HepG2 (cell line): ENCODE measurements around the gene PACS2. TPM values are rescaled to one million over a fixed set of nuclear protein-coding genes. Genes with fewer than 3 reads are reported as not detected.

Source experiments
- AGO2 ChIP-seq: fragments of 200-400 bp; formaldehyde crosslinking; optimal IDR thresholded peaks from 2 replicates; pipeline ENCODE3; 2017; ENCODE audit warnings: mild to moderate bottlenecking, low read depth, low read length, moderate library complexity
- CEBPG ChIP-seq: IDR thresholded peaks from 2 replicates; pipeline ENCODE4 v1.6.1; 2016
- FLYWCH1 ChIP-seq: sonication (generic); formaldehyde crosslinking; IDR thresholded peaks from 2 replicates; pipeline ENCODE4 v1.8.1; 2023; ENCODE audit warnings: mild to moderate bottlenecking, missing genetic modification reagents
- FOXA1 ChIP-seq, 2 experiments: fragments of 450-650 bp in 1 of 2; sonication (generic) in 1 of 2; formaldehyde crosslinking in 1 of 2; IDR thresholded peaks; 2 replicates each; pipeline versions ENCODE4 v1.4.0 to v1.6.1; 2016 to 2020; ENCODE audit warnings: missing genetic modification reagents in 1 of 2
- GTF3A ChIP-seq: sonication (generic); formaldehyde crosslinking; conservative IDR thresholded peaks from 2 replicates; pipeline ENCODE4 v1.4.0; 2020; ENCODE audit warnings: mild to moderate bottlenecking, missing genetic modification reagents
- HHEX ChIP-seq: IDR thresholded peaks from 2 replicates; pipeline ENCODE4 v1.6.1; 2016; ENCODE audit warnings: control low read depth
- HNRNPH1 ChIP-seq: fragments of 200-400 bp; formaldehyde crosslinking; optimal IDR thresholded peaks from 2 replicates; pipeline ENCODE3; 2017; ENCODE audit warnings: mild to moderate bottlenecking, low read depth, low read length
- HOXD1 ChIP-seq: sonication (generic); formaldehyde crosslinking; IDR thresholded peaks from 2 replicates; pipeline ENCODE4 v1.5.0; 2020; ENCODE audit warnings: missing genetic modification reagents
- JUND ChIP-seq: sonication (generic); formaldehyde crosslinking; IDR thresholded peaks from 2 replicates; pipeline ENCODE4 v1.8.0; 2022; ENCODE audit warnings: mild to moderate bottlenecking, missing genetic modification reagents
- KMT2A ChIP-seq: sonication (generic); formaldehyde crosslinking; IDR thresholded peaks from 2 replicates; pipeline ENCODE4 v1.4.0; 2020; ENCODE audit warnings: missing genetic modification reagents
- LCORL ChIP-seq, 2 experiments: fragments of 450-650 bp in 1 of 2; sonication (generic) in 1 of 2; formaldehyde crosslinking in 1 of 2; IDR thresholded peaks; 2 replicates each; pipeline versions ENCODE4 v1.5.0 to v1.6.1; 2017 to 2020; ENCODE audit warnings: antibody characterized with exemption in 1 of 2, missing genetic modification reagents in 1 of 2
- MTF2 ChIP-seq: sonication (generic); formaldehyde crosslinking; IDR thresholded peaks from 2 replicates; pipeline ENCODE4 v1.5.0; 2020; ENCODE audit warnings: missing genetic modification reagents, borderline replicate concordance
- NR2F6 ChIP-seq, 2 experiments: IDR thresholded peaks; 2 replicates each; pipeline ENCODE4 v1.6.1; 2016; ENCODE audit warnings: antibody characterized with exemption in 1 of 2, mild to moderate bottlenecking in 1 of 2
- PRMT3 ChIP-seq: sonication (generic); formaldehyde crosslinking; IDR thresholded peaks from 2 replicates; pipeline ENCODE4 v1.8.1; 2022; ENCODE audit warnings: low read depth, mild to moderate bottlenecking, moderate library complexity, missing genetic modification reagents, borderline replicate concordance
- RXRA ChIP-seq: sonication (generic); formaldehyde crosslinking; IDR thresholded peaks from 2 replicates; pipeline ENCODE4 v1.5.1; 2020; ENCODE audit warnings: missing genetic modification reagents
- RXRB ChIP-seq: IDR thresholded peaks from 2 replicates; pipeline ENCODE4 v1.6.1; 2016; ENCODE audit warnings: borderline replicate concordance, missing genetic modification reagents, missing compliant biosample characterization
- SP4 ChIP-seq: sonication (generic); formaldehyde crosslinking; IDR thresholded peaks from 2 replicates; pipeline ENCODE4 v1.8.1; 2023; ENCODE audit warnings: mild to moderate bottlenecking, missing genetic modification reagents
- TEAD3 ChIP-seq: optimal IDR thresholded peaks from 2 replicates; pipeline ENCODE3; 2016; ENCODE audit warnings: borderline replicate concordance
- ZFX ChIP-seq: sonication (generic); formaldehyde crosslinking; IDR thresholded peaks from 2 replicates; pipeline ENCODE4 v1.4.0; 2020; ENCODE audit warnings: mild to moderate bottlenecking, low read depth, missing genetic modification reagents, moderate library complexity
- ZFY ChIP-seq: sonication (generic); formaldehyde crosslinking; IDR thresholded peaks from 2 replicates; pipeline ENCODE4 v1.4.0; 2020; ENCODE audit warnings: missing genetic modification reagents
- ZNF292 ChIP-seq: sonication (generic); formaldehyde crosslinking; IDR thresholded peaks from 2 replicates; pipeline ENCODE4 v1.8.1; 2022; ENCODE audit warnings: mild to moderate bottlenecking, low read depth, missing genetic modification reagents, borderline replicate concordance
- ZNF3 ChIP-seq: IDR thresholded peaks from 2 replicates; pipeline ENCODE4 v1.7.0; 2017; ENCODE audit warnings: inconsistent platforms
- ZNF468 ChIP-seq: sonication (generic); formaldehyde crosslinking; IDR thresholded peaks from 2 replicates; pipeline ENCODE4 v1.8.0; 2022; ENCODE audit warnings: mild to moderate bottlenecking, moderate library complexity, missing genetic modification reagents
- ZNF530 ChIP-seq: sonication (generic); formaldehyde crosslinking; IDR thresholded peaks from 2 replicates; pipeline ENCODE4 v1.5.0; 2020; ENCODE audit warnings: low read depth, mild to moderate bottlenecking, missing genetic modification reagents
- ZNF543 ChIP-seq: sonication (generic); formaldehyde crosslinking; IDR thresholded peaks from 2 replicates; pipeline ENCODE4 v1.4.0; 2020; ENCODE audit warnings: mild to moderate bottlenecking, missing genetic modification reagents
- ZNF563 ChIP-seq: sonication (generic); formaldehyde crosslinking; IDR thresholded peaks from 2 replicates; pipeline ENCODE4 v1.8.0; 2022; ENCODE audit warnings: mild to moderate bottlenecking, moderate library complexity, missing genetic modification reagents
- ZNF660 ChIP-seq: sonication (generic); formaldehyde crosslinking; IDR thresholded peaks from 2 replicates; pipeline ENCODE4 v1.5.1; 2020; ENCODE audit warnings: mild to moderate bottlenecking, low read depth, missing genetic modification reagents, borderline replicate concordance
- ZNF737 ChIP-seq: sonication (generic); formaldehyde crosslinking; IDR thresholded peaks from 2 replicates; pipeline ENCODE4 v1.5.0; 2020; ENCODE audit warnings: missing genetic modification reagents, mild to moderate bottlenecking, borderline replicate concordance
- ZSCAN30 ChIP-seq: sonication (generic); formaldehyde crosslinking; IDR thresholded peaks from 2 replicates; pipeline ENCODE4 v1.5.0; 2020; ENCODE audit warnings: mild to moderate bottlenecking, missing genetic modification reagents
- polyA plus RNA-seq, 8 experiments: library from polyadenylated mRNA; depleted of rRNA in 3 of 8; stranded (reverse) in 7 of 8; unstranded in 1 of 8; fragments of >200 nt; fragmentation: Illumina TruSeq in 4 of 8; extraction: Trizol in 4 of 8; gene quantifications; 2 replicates each; pipeline versions ENCODE4 v1.2.1 to v1.2.3, GENCODE V29; 2011 to 2016; ENCODE audit warnings: low read depth in 4 of 8, missing spikeins in 1 of 8, mixed read lengths in 1 of 8; ENCODE audit not compliant: insufficient read depth in 1 of 8
- total RNA-seq, 5 experiments: library from RNA; depleted of rRNA; stranded (reverse); fragments of >200 nt; fragmentation: Illumina TruSeq; extraction: Trizol; gene quantifications; 2 replicates each; pipeline ENCODE4 v1.2.3, GENCODE V29; 2016; ENCODE audit warnings: low read depth in 1 of 5
- TF ChIP-seq, protein P1 (sequence below): sonication (generic); formaldehyde crosslinking; IDR thresholded peaks from 2 replicates; pipeline ENCODE4 v1.4.0; 2020; ENCODE audit warnings: missing genetic modification reagents
- TF ChIP-seq, protein P2 (sequence below): sonication (generic); formaldehyde crosslinking; IDR thresholded peaks from 2 replicates; pipeline ENCODE4 v1.5.0; 2020; ENCODE audit warnings: missing genetic modification reagents

PACS2 gene
- total and polyA plus RNA-seq, 2 of the 13 experiments (the other 11 are each of a cell fraction or from before 2014, with no cell fraction given): 23.6 to 27.6 TPM

- TF ChIP-seq ZNF3 (CRISPR knock-in tag) (no peak), PRMT3 (CRISPR knock-in tag) (no peak), ZNF563 (no peak), ZNF660 (CRISPR knock-in tag) (no peak), RXRB (peak; percentile 11; the same call in 1 of the 2 replicates), SP4 (CRISPR knock-in tag) (no peak), ZNF468 (CRISPR knock-in tag) (no peak), FOXA1 (IDR thresholded peaks at IDR 0.05) (no peak), FOXA1 (CRISPR knock-in tag; IDR thresholded peaks at IDR 0.05) (no peak), ZFY (CRISPR knock-in tag) (peak; percentile 47; the same call in 1 of the 2 replicates), GTF3A (CRISPR knock-in tag) (no peak), NR2F6 (IDR thresholded peaks at IDR 0.05) (no peak), NR2F6 (CRISPR knock-in tag; IDR thresholded peaks at IDR 0.05) (peak; percentile 14; the same call in 1 of the 2 replicates), HHEX (CRISPR knock-in tag) (no peak), AGO2 (peak; percentile 31), RXRA (CRISPR knock-in tag) (peak; percentile 41; the same call in 1 of the 2 replicates), ZNF543 (CRISPR knock-in tag) (no peak), ZNF530 (CRISPR knock-in tag) (no peak), HNRNPH1 (no peak), KMT2A (no peak), ZFX (CRISPR knock-in tag) (peak; percentile 56), JUND (CRISPR knock-in tag) (no peak), MTF2 (CRISPR knock-in tag) (no peak), TEAD3 (no peak), HOXD1 (no peak), ZNF737 (CRISPR knock-in tag) (no peak), ZNF292 (CRISPR knock-in tag) (no peak), ZSCAN30 (CRISPR knock-in tag) (no peak), LCORL (IDR thresholded peaks at IDR 0.05) (no peak), LCORL (CRISPR knock-in tag; IDR thresholded peaks at IDR 0.05) (no peak), FLYWCH1 (no peak), CEBPG (no peak)
- TF ChIP-seq, protein P1, sequence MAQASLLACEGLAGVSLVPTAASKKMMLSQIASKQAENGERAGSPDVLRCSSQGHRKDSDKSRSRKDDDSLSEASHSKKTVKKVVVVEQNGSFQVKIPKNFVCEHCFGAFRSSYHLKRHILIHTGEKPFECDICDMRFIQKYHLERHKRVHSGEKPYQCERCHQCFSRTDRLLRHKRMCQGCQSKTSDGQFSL (CRISPR knock-in tag): no peak
- TF ChIP-seq, protein P2, sequence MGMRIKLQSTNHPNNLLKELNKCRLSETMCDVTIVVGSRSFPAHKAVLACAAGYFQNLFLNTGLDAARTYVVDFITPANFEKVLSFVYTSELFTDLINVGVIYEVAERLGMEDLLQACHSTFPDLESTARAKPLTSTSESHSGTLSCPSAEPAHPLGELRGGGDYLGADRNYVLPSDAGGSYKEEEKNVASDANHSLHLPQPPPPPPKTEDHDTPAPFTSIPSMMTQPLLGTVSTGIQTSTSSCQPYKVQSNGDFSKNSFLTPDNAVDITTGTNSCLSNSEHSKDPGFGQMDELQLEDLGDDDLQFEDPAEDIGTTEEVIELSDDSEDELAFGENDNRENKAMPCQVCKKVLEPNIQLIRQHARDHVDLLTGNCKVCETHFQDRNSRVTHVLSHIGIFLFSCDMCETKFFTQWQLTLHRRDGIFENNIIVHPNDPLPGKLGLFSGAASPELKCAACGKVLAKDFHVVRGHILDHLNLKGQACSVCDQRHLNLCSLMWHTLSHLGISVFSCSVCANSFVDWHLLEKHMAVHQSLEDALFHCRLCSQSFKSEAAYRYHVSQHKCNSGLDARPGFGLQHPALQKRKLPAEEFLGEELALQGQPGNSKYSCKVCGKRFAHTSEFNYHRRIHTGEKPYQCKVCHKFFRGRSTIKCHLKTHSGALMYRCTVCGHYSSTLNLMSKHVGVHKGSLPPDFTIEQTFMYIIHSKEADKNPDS (CRISPR knock-in tag): no peak
Observed at GRCh38 chr14:105313381-105314286, 914 bp upstream of the PACS2 start (continued).
